Urinary bladder (tissue), 4 donors: ENCODE data around the gene GRAMD2B. TPM values are rescaled to one million over a fixed set of nuclear protein-coding genes. Genes with fewer than 3 reads are reported as not detected.

Source experiments
- DNase-seq: peaks from one replicate; pipeline ENCODE4 v3.0.0-alpha.2; 2015; ENCODE audit errors: extremely low spot score
- H3K27ac ChIP-seq: one replicate; pipeline ENCODE4 v1.5.1; 2013; ENCODE audit warnings: low read depth, mild to moderate bottlenecking, moderate library complexity
- H3K36me3 ChIP-seq: one replicate; pipeline ENCODE4 v1.6.1; 2013; ENCODE audit warnings: mild to moderate bottlenecking, moderate library complexity; ENCODE audit not compliant: insufficient read depth
- H3K4me1 ChIP-seq: one replicate; pipeline ENCODE4 v1.6.1; 2013; ENCODE audit warnings: mild to moderate bottlenecking, moderate library complexity; ENCODE audit not compliant: insufficient read depth
- H3K4me3 ChIP-seq: one replicate; pipeline ENCODE4 v1.5.1; 2013; ENCODE audit warnings: low read depth, low read length
- WGBS: extraction: QIAGEN DNeasy Blood & Tissue Kit; methylation state at CpG from one replicate; pipeline ENCODE4 v1.1.7; 2013; 5-methylcytosine and 5-hydroxymethylcytosine counted together
- polyA plus RNA-seq: library from polyadenylated mRNA; stranded (reverse); fragments of 200-250 nt; gene quantifications from one replicate; pipeline ENCODE4 v1.2.3, GENCODE V29; 2013
- total RNA-seq: library from RNA; depleted of rRNA; stranded (reverse); fragments of >200 nt; gene quantifications from one replicate; pipeline ENCODE4 v1.2.3, GENCODE V29; 2014
- donor health status: healthy with polysubstance abuse.
- donor health status: healthy.

GRAMD2B gene
- total and polyA plus RNA-seq, 2 donors, result 10.8 to 39.4 TPM

DNA sequence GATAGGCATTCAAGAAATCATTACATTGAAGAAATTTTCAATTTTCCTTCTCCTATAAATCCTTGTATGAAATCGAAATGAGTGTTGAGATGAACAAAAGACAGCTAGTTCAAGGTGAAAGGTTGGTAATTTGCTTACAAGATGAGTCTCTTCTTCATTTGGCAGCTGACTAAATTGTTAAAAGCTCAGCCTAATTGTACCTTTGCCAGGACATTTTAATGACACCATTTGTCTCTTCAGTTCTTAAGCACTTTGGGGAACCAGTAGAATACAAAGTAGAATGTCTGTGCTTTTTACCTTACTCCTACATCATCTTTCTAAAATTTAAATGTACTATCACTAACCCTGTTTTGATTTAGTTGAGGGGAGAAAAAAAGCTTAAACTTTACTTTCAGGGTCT, 59.4 kb downstream of the GRAMD2B start:
- Histone ChIP-seq H3K4me3 (no peak overlapping the region), H3K36me3 (no peaks in the 10 kb centered on the region), H3K4me1 (no peaks in the 10 kb centered on the region), H3K27ac (no peak overlapping the region)
- WGBS, result 89% methylated on average over 1 of the region's 1 CpG
- no peak for DNase-seq

DNA sequence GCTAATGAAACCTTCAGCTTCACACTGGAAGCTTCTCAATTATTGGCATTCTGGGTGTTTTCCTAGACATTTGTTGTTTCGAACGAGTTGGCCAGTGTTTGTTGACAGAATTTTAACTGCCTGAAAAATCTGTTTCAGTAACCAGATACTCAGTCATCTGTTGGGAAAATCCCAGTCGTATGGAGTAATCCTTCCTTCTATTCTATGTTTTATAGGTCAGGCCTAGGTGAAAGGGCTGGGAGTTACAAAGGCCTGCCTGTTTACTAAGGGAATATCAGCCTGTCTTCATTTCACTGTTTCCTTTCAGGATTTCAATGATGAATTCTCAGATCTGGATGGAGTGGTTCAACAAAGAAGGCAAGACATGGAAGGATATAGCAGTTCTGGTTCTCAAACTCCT, 59.9 kb downstream of the GRAMD2B start:
- no peaks in the 10 kb centered on the region for H3K36me3 ChIP-seq
- H3K27ac ChIP-seq, result no peak overlapping the region
- H3K4me1 ChIP-seq, result no peaks in the 10 kb centered on the region
- no peak for DNase-seq
- WGBS, result 41% methylated on average over 3 of the region's 3 CpGs
- H3K4me3 ChIP-seq, result no peak overlapping the region

DNA sequence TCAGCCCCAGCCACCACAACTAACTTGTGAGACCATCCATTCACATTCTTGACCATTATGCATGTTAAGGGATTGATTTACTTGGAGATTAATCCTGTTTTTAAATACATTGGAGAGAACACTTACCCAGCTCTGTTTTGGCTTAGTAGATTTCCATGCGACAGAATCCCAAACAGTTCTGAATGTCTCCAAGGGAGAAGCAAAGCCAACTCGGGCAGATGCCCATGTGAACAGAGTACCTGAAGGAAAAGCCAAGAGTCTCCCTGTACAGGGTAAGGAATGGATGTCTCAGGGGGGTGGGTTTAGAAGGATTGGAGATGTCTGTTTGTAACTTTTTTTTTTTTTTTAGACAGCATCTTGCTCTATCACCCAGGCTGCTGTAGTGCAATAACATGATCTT, 61.0 kb downstream of the GRAMD2B start:
- no peak for DNase-seq
- peaks cover 2% of the 10 kb centered on the region for H3K4me1 ChIP-seq
- no peaks in the 10 kb centered on the region for H3K36me3 ChIP-seq
- WGBS, result 90% methylated on average over 2 of the region's 2 CpGs
- H3K4me3 ChIP-seq, result no peak overlapping the region
- no peak overlapping the region for H3K27ac ChIP-seq

DNA sequence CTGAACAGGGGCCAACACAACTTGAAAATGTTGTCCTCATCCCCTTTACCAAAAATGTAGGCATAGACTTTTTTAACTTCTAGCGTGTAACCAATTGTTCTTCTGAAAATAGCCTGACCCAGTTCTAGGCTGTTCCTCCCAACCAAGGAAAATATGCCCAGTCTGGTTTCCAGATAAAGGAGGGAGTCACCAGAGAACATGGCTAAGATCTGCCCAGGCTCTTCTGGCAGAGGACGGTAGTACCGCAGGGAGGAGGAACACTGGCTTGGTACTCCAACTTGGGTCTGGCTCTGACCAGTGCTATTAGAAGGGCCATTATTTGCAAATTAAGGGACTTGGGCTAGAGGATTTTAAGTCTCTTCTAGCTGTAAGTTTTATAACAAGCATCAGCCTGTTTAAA, 63.1 kb downstream of the GRAMD2B start:
- Histone ChIP-seq H3K4me1 (peaks cover 2% of the 10 kb centered on the region), H3K27ac (no peak overlapping the region), H3K4me3 (no peak overlapping the region), H3K36me3 (peaks cover 5% of the 10 kb centered on the region)
- DNase-seq, result no peak
- 83% methylated on average over 3 of the region's 3 CpGs for WGBS

DNA sequence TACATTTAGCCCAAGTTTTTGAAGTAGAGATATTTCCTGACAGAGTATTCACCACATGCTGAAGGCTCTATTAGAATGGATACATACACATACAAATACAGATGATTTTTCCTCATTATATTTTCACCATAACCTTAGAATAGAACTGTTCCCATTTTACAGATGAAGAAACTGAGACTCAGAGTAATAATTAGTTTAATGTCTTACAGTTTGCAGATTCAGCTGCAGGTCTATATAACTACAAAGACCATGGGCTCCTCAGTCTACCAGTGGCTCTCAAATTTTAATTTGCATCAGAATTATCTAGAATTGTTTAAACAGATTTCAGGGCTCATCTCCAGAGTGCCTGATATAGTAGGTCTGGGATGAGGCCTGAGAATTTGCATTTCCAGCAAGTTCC, 64.4 kb downstream of the GRAMD2B start:
- Histone ChIP-seq H3K4me1 (peaks cover 2% of the 10 kb centered on the region), H3K36me3 (peaks cover 5% of the 10 kb centered on the region), H3K27ac (no peak overlapping the region), H3K4me3 (no peak overlapping the region)
- DNase-seq, result no peak

DNA sequence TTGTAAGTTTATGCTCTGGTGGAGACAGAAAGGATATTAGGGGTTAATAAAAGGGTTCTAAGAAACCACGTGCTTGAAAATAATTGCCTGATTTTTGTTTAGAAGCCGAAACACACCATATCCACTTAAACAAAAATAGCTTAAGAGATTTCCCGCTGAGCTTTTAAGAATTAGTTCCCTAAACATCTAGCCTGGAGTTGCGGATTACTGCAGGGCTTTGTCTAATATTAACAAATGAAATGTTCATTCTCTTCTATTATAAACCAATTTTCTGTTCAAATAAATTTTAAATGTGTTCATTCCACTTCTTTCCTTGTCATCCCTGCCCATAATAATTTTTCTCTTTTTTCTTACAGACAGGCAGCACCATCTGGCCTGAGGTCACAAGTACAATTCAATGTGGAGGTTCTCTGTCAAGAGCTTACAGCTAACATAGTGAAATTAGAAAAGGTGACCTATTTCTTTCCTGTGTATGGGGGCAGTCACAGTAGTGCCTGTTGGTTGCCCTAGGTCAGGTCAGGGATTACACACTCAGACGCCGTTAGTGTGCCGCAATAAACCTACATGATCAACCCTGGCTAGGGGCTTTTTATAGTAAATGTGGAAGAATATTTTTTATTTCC, 65.3 kb downstream of the GRAMD2B start:
- peaks cover 7% of the 10 kb centered on the region for H3K36me3 ChIP-seq
- 55% methylated on average over 7 of the region's 7 CpGs for WGBS
- no peak for DNase-seq
- no peak overlapping the region for H3K27ac ChIP-seq
- H3K4me1 ChIP-seq, result peaks cover 2% of the 10 kb centered on the region
- H3K4me3 ChIP-seq, result no peak overlapping the region

DNA sequence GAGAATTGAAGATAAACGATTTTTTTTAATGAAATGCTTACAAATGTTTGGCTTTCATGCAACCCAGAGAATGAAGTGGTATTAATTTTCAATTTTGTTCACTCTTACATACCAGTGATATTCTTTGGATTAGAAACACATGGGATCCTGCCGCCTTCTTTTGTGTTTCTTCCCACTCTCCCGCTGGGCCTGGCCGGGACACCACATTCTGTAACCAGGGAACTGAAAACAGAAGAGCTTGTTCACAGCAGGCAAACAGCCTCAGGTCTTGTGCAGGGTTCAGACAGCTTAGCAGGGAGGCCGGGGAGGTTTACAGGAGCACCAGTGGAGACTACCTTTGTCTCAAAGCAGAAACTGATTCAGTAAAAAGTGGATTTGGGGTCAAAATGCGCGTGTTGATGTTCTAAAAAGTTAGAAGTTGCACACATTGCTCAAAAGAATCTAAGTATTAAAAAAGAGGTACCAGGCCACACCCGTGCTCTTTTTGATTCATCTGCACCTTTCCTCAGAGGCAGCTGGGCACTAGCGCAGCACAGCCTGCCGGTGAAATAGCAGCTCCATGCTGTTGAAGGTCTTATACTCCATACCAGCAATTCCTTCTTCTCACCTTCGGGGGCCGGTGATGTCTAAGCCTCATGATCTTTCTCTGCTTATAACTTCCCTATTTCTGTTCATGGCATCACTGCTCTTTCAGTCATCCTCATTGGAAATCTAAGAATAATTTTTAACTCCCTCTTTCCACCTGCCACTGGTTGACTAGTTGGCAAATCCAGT, 67.1 kb downstream of the GRAMD2B start:
- peaks cover 2% of the 10 kb centered on the region for H3K4me1 ChIP-seq
- no peak overlapping the region for H3K4me3 ChIP-seq
- DNase-seq, result no peak
- no peak overlapping the region for H3K27ac ChIP-seq
- 74% methylated on average over 12 of the region's 12 CpGs for WGBS
- peaks cover 7% of the 10 kb centered on the region for H3K36me3 ChIP-seq

DNA sequence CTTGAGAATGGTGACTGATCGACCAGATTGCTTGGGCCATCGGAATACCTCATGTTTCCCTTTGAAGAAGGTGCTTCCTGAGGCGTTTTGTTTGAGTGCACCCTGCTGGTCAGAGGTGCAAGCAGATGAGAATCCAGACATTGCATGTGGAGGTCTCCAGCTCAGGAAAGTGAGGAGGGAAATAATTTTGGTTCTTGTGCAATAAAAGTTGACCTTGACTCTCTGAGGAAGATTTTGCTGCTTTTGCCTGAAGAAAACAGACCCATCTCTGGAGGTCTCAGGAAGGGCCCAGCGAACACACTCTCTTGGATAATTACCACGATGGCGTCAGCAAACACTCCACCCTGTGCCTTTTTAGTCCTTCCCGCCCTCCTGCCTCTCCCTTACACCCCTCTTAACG, 69.7 kb downstream of the GRAMD2B start:
- Histone ChIP-seq H3K4me3 (no peak overlapping the region), H3K27ac (no peak overlapping the region), H3K36me3 (peaks cover 7% of the 10 kb centered on the region), H3K4me1 (peaks cover 2% of the 10 kb centered on the region)
- no peak for DNase-seq
- 72% methylated on average over 8 of the region's 8 CpGs for WGBS

DNA sequence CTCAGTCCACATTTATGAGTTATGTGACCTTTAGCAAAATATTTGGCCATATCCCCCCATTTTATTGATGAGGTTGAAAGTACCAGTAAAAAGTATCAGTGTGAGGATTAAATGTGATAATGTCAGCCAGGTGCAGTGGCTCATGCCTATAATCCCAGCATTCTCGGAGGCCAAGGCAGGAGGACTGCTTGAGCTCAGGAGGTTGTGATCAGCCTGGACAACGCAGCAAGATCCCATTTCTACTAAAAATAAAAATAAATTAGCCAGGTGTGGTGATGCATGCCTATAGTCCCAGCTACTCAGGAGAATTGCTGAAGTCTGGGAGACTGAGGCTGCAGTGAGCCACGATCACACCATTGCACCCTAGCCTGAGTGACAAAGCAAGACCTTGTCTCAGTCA, 71.2 kb downstream of the GRAMD2B start:
- peaks cover 7% of the 10 kb centered on the region for H3K36me3 ChIP-seq
- H3K4me1 ChIP-seq, result no peaks in the 10 kb centered on the region
- no peak overlapping the region for H3K27ac ChIP-seq
- WGBS, result 98% methylated on average over 3 of the region's 3 CpGs
- no peak overlapping the region for H3K4me3 ChIP-seq
- no peak for DNase-seq

DNA sequence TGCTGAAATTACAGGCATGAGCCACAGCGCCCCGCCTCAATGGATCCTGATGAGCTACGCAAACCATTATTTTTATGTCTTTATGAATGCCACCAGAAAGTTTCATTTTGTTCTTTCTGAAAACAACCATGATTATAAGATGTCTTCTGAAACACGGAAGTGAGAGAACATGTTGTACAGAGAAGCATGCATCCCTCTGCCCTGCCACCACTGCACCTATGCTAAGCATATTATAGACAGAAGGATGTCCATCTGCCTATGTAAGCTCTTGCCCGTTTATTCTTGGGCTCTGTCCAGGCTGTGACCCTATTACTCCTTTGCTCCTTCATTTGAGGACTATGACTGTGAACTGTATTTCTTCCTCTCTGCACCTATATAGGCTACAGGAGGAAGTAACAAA, 74.3 kb downstream of the GRAMD2B start:
- H3K27ac ChIP-seq, result no peak overlapping the region
- no peaks in the 10 kb centered on the region for H3K4me1 ChIP-seq
- DNase-seq, result no peak
- WGBS, result 85% methylated on average over 5 of the region's 5 CpGs
- H3K36me3 ChIP-seq, result peaks cover 2% of the 10 kb centered on the region
- H3K4me3 ChIP-seq, result no peak overlapping the region

DNA sequence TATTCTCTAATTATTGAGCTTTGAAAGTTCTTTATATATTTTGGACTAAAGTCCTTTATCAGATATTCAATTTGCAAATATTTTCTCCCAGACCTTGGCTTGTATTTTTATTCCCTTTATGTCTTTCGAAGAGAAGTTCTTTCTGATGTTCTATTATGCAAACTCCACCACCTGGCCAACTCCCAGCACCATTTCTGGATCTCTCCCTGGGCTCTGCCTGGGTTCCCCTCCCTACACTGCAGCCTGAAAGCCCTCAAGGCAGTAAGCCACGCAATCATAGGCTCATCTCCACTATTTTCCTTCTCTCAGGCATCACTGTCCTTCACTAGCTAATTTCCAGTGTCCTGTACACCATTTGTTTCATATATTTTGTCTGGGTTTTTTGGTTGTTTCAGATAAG, 76.1 kb downstream of the GRAMD2B start:
- Histone ChIP-seq H3K36me3 (no peaks in the 10 kb centered on the region), H3K27ac (no peak overlapping the region), H3K4me3 (no peak overlapping the region), H3K4me1 (no peaks in the 10 kb centered on the region)
- 82% methylated on average over 2 of the region's 2 CpGs for WGBS
- DNase-seq, result no peak

DNA sequence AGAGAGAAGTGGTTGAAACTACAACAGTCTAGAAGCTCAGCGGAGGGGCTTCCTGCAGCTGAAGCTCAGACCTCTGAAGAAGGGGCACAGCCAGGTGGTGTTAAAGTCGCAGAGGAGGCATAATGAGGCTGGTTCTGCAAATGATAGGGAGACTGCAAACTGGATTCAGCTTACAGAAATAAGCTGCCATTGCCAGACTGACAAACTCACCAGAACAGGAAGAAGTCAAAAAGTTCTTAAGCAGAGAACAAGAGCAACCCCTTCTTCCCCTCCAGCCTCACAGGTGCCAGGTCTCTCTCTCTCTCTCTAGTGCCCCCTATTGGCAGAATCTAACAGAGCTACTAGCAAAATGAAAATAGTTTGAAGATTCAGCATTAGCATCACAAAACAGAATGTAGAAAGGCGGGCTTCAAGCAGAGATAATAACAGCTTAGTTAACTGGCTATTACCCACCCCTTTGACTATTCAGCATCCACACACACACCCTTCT, 76.7 kb downstream of the GRAMD2B start:
- no peaks in the 10 kb centered on the region for H3K36me3 ChIP-seq
- 86% methylated on average over 3 of the region's 3 CpGs for WGBS

DNA sequence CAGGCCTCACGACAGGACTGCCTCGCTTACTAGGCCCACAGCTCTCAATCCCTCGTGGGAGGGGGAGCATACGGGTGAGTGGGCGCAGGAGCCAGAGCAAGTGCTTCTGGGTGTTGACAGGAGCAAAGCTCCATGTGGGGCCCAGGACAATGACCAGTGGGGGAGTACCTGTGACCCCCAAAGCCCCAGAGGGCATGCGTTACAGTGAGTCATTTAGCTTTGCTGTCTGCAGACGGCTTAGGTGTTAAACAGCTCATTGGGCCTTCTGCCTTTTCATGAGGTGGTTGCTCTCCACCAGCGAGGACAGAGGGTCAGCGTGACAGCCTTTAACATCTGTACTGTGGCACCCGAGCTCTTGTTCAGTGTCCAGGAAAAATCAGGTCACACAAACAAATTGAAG, 78.2 kb downstream of the GRAMD2B start:
- 91% methylated on average over 10 of the region's 10 CpGs for WGBS
- H3K36me3 ChIP-seq, result no peaks in the 10 kb centered on the region
- no peak overlapping the region for H3K27ac ChIP-seq
- DNase-seq, result no peak
- no peak overlapping the region for H3K4me3 ChIP-seq
- no peaks in the 10 kb centered on the region for H3K4me1 ChIP-seq

More for the DNA sequence above, 76.7 kb downstream of the GRAMD2B start:
- no peak for DNase-seq
- no peak overlapping the region for H3K4me3 ChIP-seq
- H3K27ac ChIP-seq, result no peak overlapping the region
- H3K4me1 ChIP-seq, result no peaks in the 10 kb centered on the region

DNA sequence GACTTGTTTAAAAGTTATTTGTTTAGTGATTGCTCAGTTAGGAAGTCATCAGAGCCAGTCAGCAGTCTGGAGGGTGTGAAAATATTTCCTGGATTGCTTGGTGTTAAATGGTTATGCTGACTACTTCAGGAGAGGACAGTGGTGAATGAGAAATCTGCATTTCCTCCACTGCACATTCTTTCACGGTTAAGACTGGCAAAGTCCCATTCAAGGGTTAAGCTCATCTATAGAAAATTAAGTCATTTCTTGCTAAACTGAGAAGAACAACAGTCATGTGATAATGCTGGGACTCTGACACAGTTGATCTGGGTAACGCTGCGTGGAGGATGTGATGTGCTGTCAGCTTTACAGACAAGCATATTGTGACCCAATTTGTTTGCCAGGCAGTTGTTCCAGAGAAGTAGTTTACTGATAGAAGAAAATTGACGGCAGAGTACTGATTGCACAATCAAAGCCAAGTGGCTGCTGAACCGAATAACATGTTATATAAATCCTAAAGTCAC, 80.4 kb downstream of the GRAMD2B start:
- DNase-seq, result no peak
- Histone ChIP-seq H3K4me1 (no peaks in the 10 kb centered on the region), H3K36me3 (no peaks in the 10 kb centered on the region), H3K4me3 (no peak overlapping the region), H3K27ac (no peak overlapping the region)
- 30% methylated on average over 5 of the region's 5 CpGs for WGBS
